OCI-LY1 (cell line): Measurements from ENCODE around the gene SKAP1.

Experiments used
- H2AFZ ChIP-seq: fragments of 200-600 bp; sonication (generic), shearing (Covaris generic); 2 replicates; pipeline ENCODE4 v1.6.0; 2014; ENCODE audit warnings: antibody characterized with exemption, mild to moderate bottlenecking, low read length
- H3F3A ChIP-seq: fragments of 200-600 bp; sonication (generic), shearing (Covaris generic); 2 replicates; pipeline ENCODE4 v1.6.0; 2014; ENCODE audit warnings: mild to moderate bottlenecking, antibody characterized with exemption, low read length, moderate library complexity; ENCODE audit not compliant: insufficient read depth
- H3K27ac ChIP-seq: fragments of 200-600 bp; sonication (generic); 2 replicates; pipeline ENCODE4 v1.5.1; 2014; ENCODE audit warnings: low read length, mixed run types, mild to moderate bottlenecking, low read depth; ENCODE audit not compliant: poor library complexity, severe bottlenecking
- H3K27me3 ChIP-seq: fragments of 200-600 bp; sonication (generic); 2 replicates; pipeline ENCODE4 v1.6.0; 2014; ENCODE audit warnings: antibody characterized with exemption, mild to moderate bottlenecking, low read length, moderate library complexity; ENCODE audit not compliant: insufficient read depth
- H3K36me3 ChIP-seq: fragments of 200-600 bp; sonication (generic); 2 replicates; pipeline ENCODE4 v1.6.1; 2014; ENCODE audit warnings: mild to moderate bottlenecking, antibody characterized with exemption, low read length, moderate library complexity, mixed read lengths; ENCODE audit not compliant: insufficient read depth
- H3K4me1 ChIP-seq: fragments of 200-600 bp; sonication (generic); 2 replicates; pipeline ENCODE4 v1.5.1; 2014; ENCODE audit warnings: mild to moderate bottlenecking, low read length, moderate library complexity; ENCODE audit not compliant: insufficient read depth, severe bottlenecking
- H3K4me2 ChIP-seq: fragments of 200-600 bp; sonication (generic), shearing (Covaris generic); 2 replicates; pipeline ENCODE4 v1.6.1; 2014; ENCODE audit warnings: low read length
- H3K4me3 ChIP-seq: fragments of 200-600 bp; sonication (generic); 2 replicates; pipeline ENCODE4 v1.5.1; 2014; ENCODE audit warnings: low read length, low read depth, mild to moderate bottlenecking, mixed read lengths; ENCODE audit not compliant: poor library complexity, severe bottlenecking
- H3K79me2 ChIP-seq: fragments of 200-600 bp; shearing (Covaris generic); 2 replicates; pipeline ENCODE4 v1.6.1; 2016; ENCODE audit warnings: mixed run types, low read length, mixed read lengths; ENCODE audit not compliant: insufficient read depth
- H3K9ac ChIP-seq: fragments of 200-600 bp; sonication (generic), shearing (Covaris generic); 2 replicates; pipeline ENCODE4 v1.6.1; 2014; ENCODE audit warnings: mild to moderate bottlenecking, low read length, mixed read lengths
- H3K9me2 ChIP-seq: fragments of 200-600 bp; sonication (generic), shearing (Covaris generic); 2 replicates; pipeline ENCODE4 v1.6.1; 2014; ENCODE audit warnings: low read depth, mild to moderate bottlenecking, low read length, mixed read lengths
- H3K9me3 ChIP-seq: fragments of 200-600 bp; shearing (Covaris generic); 2 replicates; pipeline ENCODE4 v1.6.1; 2014; ENCODE audit warnings: low read length, mixed read lengths
- H4K20me1 ChIP-seq: fragments of 200-600 bp; sonication (generic), shearing (Covaris generic); 2 replicates; pipeline ENCODE4 v1.6.0; 2016; ENCODE audit warnings: mild to moderate bottlenecking, low read length; ENCODE audit not compliant: insufficient read depth
- EZH2 ChIP-seq: fragments of 200-600 bp; sonication (generic), shearing (Covaris generic); IDR thresholded peaks from 2 replicates; pipeline ENCODE4 v1.8.0; 2017; ENCODE audit warnings: borderline replicate concordance, mixed run types, mild to moderate bottlenecking, antibody characterized with exemption, low read length, moderate library complexity, mixed read lengths
- TF ChIP-seq, protein P1 (sequence below): fragments of 200-600 bp; sonication (generic), shearing (Covaris generic); IDR thresholded peaks from 2 replicates; pipeline ENCODE4 v1.5.1; 2017; ENCODE audit warnings: mild to moderate bottlenecking, antibody characterized with exemption, low read length, moderate library complexity, mixed read lengths

SKAP1 gene

DNA sequence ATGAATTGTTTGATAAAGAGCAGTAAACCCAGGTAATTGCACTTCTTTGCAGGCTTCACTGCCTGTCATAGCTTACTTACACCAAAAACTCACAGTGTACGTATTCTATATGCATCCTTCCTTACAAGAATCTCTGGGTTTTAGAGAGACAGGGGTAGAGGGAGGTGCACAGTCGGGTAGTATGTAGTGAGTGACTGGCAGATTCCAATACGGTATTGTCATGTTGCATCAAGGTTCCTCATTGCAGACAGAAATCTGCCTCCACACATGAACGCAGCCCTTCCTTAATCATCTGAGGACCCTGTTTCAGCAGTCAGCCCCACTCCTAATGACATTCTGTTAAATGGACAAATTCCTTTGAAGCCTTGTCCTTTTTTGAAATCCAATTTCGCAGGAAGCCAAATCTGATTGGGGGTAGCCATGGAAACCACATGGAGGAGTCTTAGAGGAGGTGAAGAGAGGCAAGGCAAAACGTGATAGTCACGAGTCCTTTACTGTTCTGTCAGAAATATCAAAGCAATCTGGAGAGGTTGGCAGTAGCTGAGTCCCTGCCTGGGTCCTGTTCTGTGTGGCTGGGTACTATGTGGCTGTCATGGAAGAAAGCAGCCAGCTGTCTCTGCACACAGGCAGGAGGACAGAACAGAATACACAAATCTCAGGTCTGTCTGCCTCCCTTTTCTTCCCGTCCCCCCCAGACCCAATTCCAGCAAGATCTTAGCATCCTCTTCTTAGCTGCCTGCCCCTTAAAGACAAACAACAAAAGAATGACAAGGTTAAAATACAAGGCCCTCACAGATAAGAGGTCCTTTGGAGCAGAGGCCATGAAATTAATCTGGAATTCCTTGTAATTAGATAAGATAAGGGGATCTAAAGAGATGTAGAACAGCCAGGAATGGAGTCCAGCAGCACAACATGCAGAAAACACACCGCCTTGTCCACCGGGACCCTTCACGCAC lies 3.1 kb upstream of the SKAP1 start:
- Histone ChIP-seq H3K36me3 (no peaks in the 10 kb centered on the region), H3K4me3 (no peak overlapping the region), H2AFZ (no peak overlapping the region), H3F3A (no peaks in the 10 kb centered on the region), H3K79me2 (no peaks in the 10 kb centered on the region), H3K4me2 (no peak overlapping the region), H3K27ac (no peak overlapping the region), H3K4me1 (no peaks in the 10 kb centered on the region), H4K20me1 (no peaks in the 10 kb centered on the region), H3K9ac (no peak overlapping the region), H3K27me3 (peaks cover 11% of the 10 kb centered on the region), H3K9me2 (no peaks in the 10 kb centered on the region), H3K9me3 (no peaks in the 10 kb centered on the region)
- TF ChIP-seq, protein P1, sequence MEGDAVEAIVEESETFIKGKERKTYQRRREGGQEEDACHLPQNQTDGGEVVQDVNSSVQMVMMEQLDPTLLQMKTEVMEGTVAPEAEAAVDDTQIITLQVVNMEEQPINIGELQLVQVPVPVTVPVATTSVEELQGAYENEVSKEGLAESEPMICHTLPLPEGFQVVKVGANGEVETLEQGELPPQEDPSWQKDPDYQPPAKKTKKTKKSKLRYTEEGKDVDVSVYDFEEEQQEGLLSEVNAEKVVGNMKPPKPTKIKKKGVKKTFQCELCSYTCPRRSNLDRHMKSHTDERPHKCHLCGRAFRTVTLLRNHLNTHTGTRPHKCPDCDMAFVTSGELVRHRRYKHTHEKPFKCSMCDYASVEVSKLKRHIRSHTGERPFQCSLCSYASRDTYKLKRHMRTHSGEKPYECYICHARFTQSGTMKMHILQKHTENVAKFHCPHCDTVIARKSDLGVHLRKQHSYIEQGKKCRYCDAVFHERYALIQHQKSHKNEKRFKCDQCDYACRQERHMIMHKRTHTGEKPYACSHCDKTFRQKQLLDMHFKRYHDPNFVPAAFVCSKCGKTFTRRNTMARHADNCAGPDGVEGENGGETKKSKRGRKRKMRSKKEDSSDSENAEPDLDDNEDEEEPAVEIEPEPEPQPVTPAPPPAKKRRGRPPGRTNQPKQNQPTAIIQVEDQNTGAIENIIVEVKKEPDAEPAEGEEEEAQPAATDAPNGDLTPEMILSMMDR: no peak
- no peak for TF ChIP-seq EZH2

DNA sequence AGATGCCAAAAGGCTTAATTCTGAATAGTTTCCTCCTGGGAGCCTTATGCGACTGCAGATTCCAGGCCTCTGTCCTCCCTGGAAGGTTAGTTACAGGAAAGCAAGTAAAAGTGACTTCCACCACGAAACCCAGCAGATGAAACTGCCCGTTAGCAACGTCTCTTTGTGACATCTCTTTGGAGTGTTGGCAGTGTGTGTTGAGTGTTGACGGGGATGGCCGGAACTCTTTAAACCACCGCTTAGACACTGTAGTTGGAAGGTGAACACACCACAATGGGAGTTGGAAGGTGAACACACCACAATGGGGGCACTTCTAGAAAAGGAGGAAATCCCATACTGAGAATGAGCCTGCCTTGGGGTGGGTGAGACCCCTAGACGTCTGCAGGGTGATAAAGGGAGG lies 858 bp downstream of the SKAP1 start:
- Histone ChIP-seq H4K20me1 (no peaks in the 10 kb centered on the region), H3K9me2 (no peaks in the 10 kb centered on the region), H3F3A (no peaks in the 10 kb centered on the region), H3K9me3 (no peaks in the 10 kb centered on the region), H3K36me3 (no peaks in the 10 kb centered on the region), H3K4me3 (no peak overlapping the region), H3K9ac (no peak overlapping the region), H3K27ac (no peak overlapping the region), H3K4me1 (no peaks in the 10 kb centered on the region), H3K27me3 (peaks cover 11% of the 10 kb centered on the region), H3K4me2 (no peak overlapping the region), H2AFZ (no peak overlapping the region), H3K79me2 (no peaks in the 10 kb centered on the region)
- TF ChIP-seq EZH2: no peak
- TF ChIP-seq, protein P1: no peak

- no peaks in the 10 kb centered on the region for H3K79me2 ChIP-seq
- TF ChIP-seq, protein P1: no peak
- TF ChIP-seq EZH2: no peak
- no peak overlapping the region for H2AFZ ChIP-seq
- no peaks in the 10 kb centered on the region for H3K9me3 ChIP-seq
- H3K9me2 ChIP-seq: no peaks in the 10 kb centered on the region
- H3F3A ChIP-seq: no peaks in the 10 kb centered on the region
- no peaks in the 10 kb centered on the region for H3K4me1 ChIP-seq
- no peaks in the 10 kb centered on the region for H4K20me1 ChIP-seq
- no peak overlapping the region for H3K4me2 ChIP-seq
- H3K27ac ChIP-seq: no peak overlapping the region
- no peaks in the 10 kb centered on the region for H3K36me3 ChIP-seq
- no peak overlapping the region for H3K4me3 ChIP-seq
- H3K27me3 ChIP-seq: peaks cover 4% of the 10 kb centered on the region; the same call in 1 of the 2 replicates
- H3K9ac ChIP-seq: no peak overlapping the region
These were observed 2.4 kb downstream of the SKAP1 start for GRCh38 chr17:48427598-48427997.
